WTC11 (cell line): ENCODE data around the gene ENTREP3. TPM values are rescaled to one million over a fixed set of nuclear protein-coding genes. Genes with fewer than 3 reads are reported as not detected.
A peak's percentile ranks its signal among the peaks of the same experiment; 100 is the strongest.

ENCODE experiments used
- ATAC-seq: fragments of 200-7000 bp; cut with Tn5 transposase; 2 replicates; pipeline ENCODE4 v1.10.0; 2021; ENCODE audit warnings: mild to moderate bottlenecking, moderate library complexity
- CTCF ChIA-PET: fragments of 300-600 bp; sonication (Branson Sonifier 250); formaldehyde crosslinking; loops from one replicate; lab custom pipeline; 2021; ENCODE audit warnings: antibody characterized with exemption; lab: Charles Lee
- POLR2A ChIA-PET: fragments of 350-600 bp; sonication (Branson Sonifier 250); formaldehyde crosslinking; loops from one replicate; lab custom pipeline; 2021; ENCODE audit warnings: antibody characterized with exemption; lab: Charles Lee
- DNase-seq: peaks from one replicate; pipeline ENCODE4 v3.0.0; 2021; ENCODE audit warnings: low spot score
- H3K27ac Mint-ChIP-seq: 2 replicates; pipeline ENCODE4 v1.8.0; 2021; ENCODE audit warnings: mixed read lengths
- H3K27me3 Mint-ChIP-seq: 2 replicates; pipeline ENCODE4 v1.8.0; 2021; ENCODE audit warnings: low read depth, mild to moderate bottlenecking, moderate library complexity, mixed read lengths
- H3K36me3 Mint-ChIP-seq: 2 replicates; pipeline ENCODE4 v1.8.0; 2021; ENCODE audit warnings: mixed read lengths
- H3K4me1 Mint-ChIP-seq: 2 replicates; pipeline ENCODE4 v1.8.0; 2022; ENCODE audit warnings: mixed read lengths
- H3K4me3 Mint-ChIP-seq: 2 replicates; pipeline ENCODE4 v1.8.0; 2021; ENCODE audit warnings: mild to moderate bottlenecking, moderate library complexity, mixed read lengths
- H3K9me3 Mint-ChIP-seq: 2 replicates; pipeline ENCODE4 v1.8.0; 2021; ENCODE audit warnings: mixed read lengths
- AR ChIP-seq: fragments of 250-450 bp; sonication (Bioruptor Pico); IDR thresholded peaks from 2 replicates; pipeline ENCODE4 v1.9.0; 2021; ENCODE audit warnings: mild to moderate bottlenecking
- ATF2 ChIP-seq: sonication (generic); formaldehyde crosslinking; IDR thresholded peaks from 2 replicates; pipeline ENCODE4 v1.8.1; 2022; ENCODE audit warnings: low read depth, missing genetic modification reagents, borderline replicate concordance
- ERG ChIP-seq: fragments of 250-450 bp; sonication (Bioruptor Pico); IDR thresholded peaks from 2 replicates; pipeline ENCODE4 v1.8.0; 2021; ENCODE audit warnings: mild to moderate bottlenecking
- FOXJ3 ChIP-seq: sonication (generic); formaldehyde crosslinking; IDR thresholded peaks from 2 replicates; pipeline ENCODE4 v1.9.0; 2021; ENCODE audit warnings: missing genetic modification reagents, mild to moderate bottlenecking, borderline replicate concordance
- FOXP4 ChIP-seq: sonication (generic); formaldehyde crosslinking; IDR thresholded peaks from 2 replicates; pipeline ENCODE4 v1.8.0; 2022; ENCODE audit warnings: mild to moderate bottlenecking, missing genetic modification reagents
- GABPB1 ChIP-seq: sonication (generic); formaldehyde crosslinking; IDR thresholded peaks from 2 replicates; pipeline ENCODE4 v1.8.1; 2023; ENCODE audit warnings: mild to moderate bottlenecking, missing genetic modification reagents
- PRDM15 ChIP-seq: sonication (generic); formaldehyde crosslinking; IDR thresholded peaks from 2 replicates; pipeline ENCODE4 v1.8.0; 2022; ENCODE audit warnings: missing genetic modification reagents
- RELA ChIP-seq: sonication (generic); formaldehyde crosslinking; IDR thresholded peaks from 2 replicates; pipeline ENCODE4 v1.8.1; 2022; ENCODE audit warnings: missing genetic modification reagents, mild to moderate bottlenecking, borderline replicate concordance
- TEAD4 ChIP-seq: sonication (generic); formaldehyde crosslinking; IDR thresholded peaks from 2 replicates; pipeline ENCODE4 v1.8.0; 2022; ENCODE audit warnings: mild to moderate bottlenecking, missing genetic modification reagents
- ZNF138 ChIP-seq: sonication (generic); formaldehyde crosslinking; conservative IDR thresholded peaks from 2 replicates; pipeline ENCODE4 v1.8.1; 2022; ENCODE audit warnings: mild to moderate bottlenecking, moderate library complexity, missing genetic modification reagents
- ZNF317 ChIP-seq: sonication (generic); formaldehyde crosslinking; IDR thresholded peaks from 2 replicates; pipeline ENCODE4 v1.8.1; 2023; ENCODE audit warnings: low read depth, mild to moderate bottlenecking, moderate library complexity, missing genetic modification reagents, borderline replicate concordance
- ZNF512 ChIP-seq: sonication (generic); formaldehyde crosslinking; IDR thresholded peaks from 2 replicates; pipeline ENCODE4 v1.8.1; 2022; ENCODE audit warnings: missing genetic modification reagents, borderline replicate concordance
- total RNA-seq: library from RNA; stranded (reverse); gene quantifications from 3 replicates; pipeline ENCODE4 v1.2.3, GENCODE V29; 2021

Gene ENTREP3
- total RNA-seq, 1 experiment from 2014 or later = 67.8 TPM

- TF ChIP-seq FOXP4 (CRISPR knock-in tag) = no peak
Observed at GRCh38 chr1:155199792-155200191, 55.5 kb downstream of the ENTREP3 start (continued).

- no peak for TF ChIP-seq AR (CRISPR knock-in tag)
- DNase-seq (no peak), ATAC-seq (no peak)
- Mint-ChIP-seq H3K27ac (peak overlapping the region; percentile 65; the same call in 1 of the 2 replicates), H3K9me3 (no peaks in the 10 kb centered on the region), H3K36me3 (peaks cover 68% of the 10 kb centered on the region), H3K27me3 (peaks cover 2% of the 10 kb centered on the region), H3K4me1 (peaks cover 26% of the 10 kb centered on the region), H3K4me3 (no peak overlapping the region)
- ChIA-PET POLR2A (interaction anchor here (0.7 kb wide), 1 partner anchor 808 kb away, joined by 3 read pairs; no protein-coding TSS in a partner anchor), CTCF (interaction anchor here (0.7 to 1.8 kb wide), 2 partner anchors 8 to 53 kb away, joined by 3 to 6 read pairs; no protein-coding TSS in a partner anchor)
Observed at GRCh38 chr1:155198547-155198906, 56.8 kb downstream of the ENTREP3 start.

GRCh38 chr1:155197901-155198546 is 57.3 kb downstream of the ENTREP3 start:
- Mint-ChIP-seq H3K4me1 (peaks cover 26% of the 10 kb centered on the region), H3K4me3 (peak overlapping the region; percentile 99; the same call in 1 of the 2 replicates), H3K27me3 (no peaks in the 10 kb centered on the region; the same call in 1 of the 2 replicates), H3K27ac (peak overlapping the region; percentile 72; the same call in 1 of the 2 replicates), H3K9me3 (no peaks in the 10 kb centered on the region), H3K36me3 (peaks cover 63% of the 10 kb centered on the region)
- TF ChIP-seq ZNF317 (CRISPR knock-in tag) (no peak), GABPB1 (CRISPR knock-in tag) (no peak), RELA (CRISPR knock-in tag) (no peak), FOXJ3 (CRISPR knock-in tag) (no peak), ATF2 (CRISPR knock-in tag) (no peak), PRDM15 (CRISPR knock-in tag) (no peak), TEAD4 (no peak), ZNF512 (CRISPR knock-in tag) (no peak), ZNF138 (CRISPR knock-in tag) (no peak), ERG (CRISPR knock-in tag) (no peak)
- POLR2A ChIA-PET = interaction anchor here (1.0 to 2.3 kb wide), 2 partner anchors 10 to 24 kb away, joined by 5 to 35 read pairs; partner anchors contain the start of genes MTX1, THBS3 and TRIM46
- CTCF ChIA-PET = interaction anchor here (1.2 to 1.8 kb wide), 2 partner anchors 9 to 53 kb away, joined by 3 to 6 read pairs; no protein-coding TSS in a partner anchor
- DNase-seq = no peak
- ATAC-seq = no peak
